IMR-90 (cell line): ENCODE results near the gene AMBRA1. TPM values are rescaled to one million over a fixed set of nuclear protein-coding genes. Genes with fewer than 3 reads are reported as not detected.
A peak's percentile ranks its signal among the peaks of the same experiment; 100 is the strongest.

Source experiments
- ATAC-seq: fragments of 200-7000 bp; cut with Tn5 transposase; 2 replicates; pipeline ENCODE4 v1.9.1; 2020; ENCODE audit warnings: low read depth, mild to moderate bottlenecking, moderate library complexity
- BruUV-seq: library from RNA; stranded (reverse); fragments of 400-500 nt; replicated peaks from 2 replicates; lab custom pipeline; 2021; lab: Mats Ljungman, UMichigan
- CTCF ChIA-PET: fragments of 300-600 bp; formaldehyde crosslinking; extraction: SDS; loops from one replicate; lab custom pipeline; 2021; ENCODE audit warnings: antibody characterized with exemption; lab: Yijun Ruan, JAX
- POLR2A ChIA-PET: fragments of 300-600 bp; sonication (Branson Sonifier 250); formaldehyde crosslinking; loops from one replicate; lab custom pipeline; 2022; ENCODE audit warnings: antibody characterized with exemption; ENCODE audit not compliant: unreplicated experiment; lab: Charles Lee
- DNase-seq: peaks from one replicate; pipeline ENCODE4 v3.0.0; 2013
- H2AFZ ChIP-seq: replicated peaks from 2 replicates; pipeline ENCODE3; 2013; ENCODE audit warnings: low read length, mild to moderate bottlenecking; ENCODE audit not compliant: poor library complexity
- H2AK5ac ChIP-seq: 2 replicates; pipeline ENCODE4 v1.6.1; 2013; ENCODE audit warnings: low read depth, low read length, inconsistent platforms
- H2AK9ac ChIP-seq: replicated peaks from 2 replicates; pipeline ENCODE3; 2013; ENCODE audit warnings: mild to moderate bottlenecking, low read depth, low read length, moderate library complexity; ENCODE audit not compliant: poor library complexity
- H2BK120ac ChIP-seq: 2 replicates; pipeline ENCODE4 v1.6.1; 2013; ENCODE audit warnings: low read depth, low read length, inconsistent platforms
- H2BK15ac ChIP-seq: 3 replicates; pipeline ENCODE4 v1.6.1; 2013; ENCODE audit warnings: low read depth, low read length, inconsistent platforms
- H2BK20ac ChIP-seq: 2 replicates; pipeline ENCODE4 v1.6.1; 2013; ENCODE audit warnings: low read depth, mild to moderate bottlenecking, inconsistent platforms, low read length, moderate library complexity
- H2BK5ac ChIP-seq: 2 replicates; pipeline ENCODE4 v1.6.1; 2013; ENCODE audit warnings: mild to moderate bottlenecking, low read depth, low read length, inconsistent platforms; ENCODE audit not compliant: poor library complexity, severe bottlenecking
- H3K14ac ChIP-seq: replicated peaks from 2 replicates; pipeline ENCODE4 v1.6.1; 2013; ENCODE audit warnings: low read depth, low read length, inconsistent platforms
- H3K18ac ChIP-seq: 2 replicates; pipeline ENCODE4 v1.6.1; 2013; ENCODE audit warnings: low read depth, low read length, control low read depth
- H3K23ac ChIP-seq: 2 replicates; pipeline ENCODE4 v1.6.1; 2013; ENCODE audit warnings: low read depth, low read length, inconsistent platforms
- H3K27ac ChIP-seq: 2 replicates; pipeline ENCODE4 v1.5.1; 2013; ENCODE audit warnings: mild to moderate bottlenecking, control low read depth, low read length; ENCODE audit not compliant: insufficient read depth
- H3K27me3 ChIP-seq: 2 replicates; pipeline ENCODE4 v1.6.1; 2013; ENCODE audit warnings: low read length; ENCODE audit not compliant: control insufficient read depth, insufficient read depth
- H3K36me3 ChIP-seq: 2 replicates; pipeline ENCODE4 v1.6.1; 2013; ENCODE audit warnings: low read length, mixed read lengths; ENCODE audit not compliant: control insufficient read depth, insufficient read depth
- H3K4ac ChIP-seq: 2 replicates; pipeline ENCODE4 v1.6.1; 2013; ENCODE audit warnings: low read depth, low read length, inconsistent platforms
- H3K4me1 ChIP-seq: 2 replicates; pipeline ENCODE4 v1.6.1; 2013; ENCODE audit warnings: low read length, mixed read lengths; ENCODE audit not compliant: control insufficient read depth, insufficient read depth
- H3K4me2 ChIP-seq: 2 replicates; pipeline ENCODE4 v1.6.1; 2013; ENCODE audit warnings: low read depth, mild to moderate bottlenecking, control low read depth, low read length, moderate library complexity
- H3K4me3 ChIP-seq: 2 replicates; pipeline ENCODE4 v1.5.1; 2013; ENCODE audit warnings: low read depth, mild to moderate bottlenecking, control low read depth, low read length, moderate library complexity; ENCODE audit not compliant: insufficient read depth
- H3K56ac ChIP-seq: 2 replicates; pipeline ENCODE4 v1.6.1; 2013; ENCODE audit warnings: low read length, inconsistent platforms; ENCODE audit not compliant: insufficient read depth; ENCODE audit errors: extremely low read depth
- H3K79me1 ChIP-seq, 2 experiments: 2 replicates each; pipeline ENCODE4 v1.6.1; 2013; ENCODE audit warnings: low read length in 2 of 2, inconsistent platforms in 1 of 2, low read depth in 1 of 2
- H3K9ac ChIP-seq: 2 replicates; pipeline ENCODE4 v1.6.1; 2013; ENCODE audit warnings: low read depth, low read length, control low read depth
- H3K9me1 ChIP-seq: 2 replicates; pipeline ENCODE4 v1.6.1; 2013; ENCODE audit warnings: low read length, inconsistent platforms; ENCODE audit not compliant: insufficient read depth
- H3K9me3 ChIP-seq: 2 replicates; pipeline ENCODE4 v1.6.1; 2013; ENCODE audit warnings: low read length; ENCODE audit not compliant: control insufficient read depth, insufficient read depth
- H4K20me1 ChIP-seq: 2 replicates; pipeline ENCODE4 v1.6.1; 2013; ENCODE audit warnings: low read length, inconsistent platforms; ENCODE audit not compliant: insufficient read depth
- H4K5ac ChIP-seq: 2 replicates; pipeline ENCODE4 v1.6.1; 2013; ENCODE audit warnings: mild to moderate bottlenecking, low read depth, low read length, control low read depth
- H4K8ac ChIP-seq, 2 experiments: 2 replicates each; pipeline ENCODE4 v1.6.1; 2013; ENCODE audit warnings: low read depth in 2 of 2, low read length in 2 of 2, control low read depth in 1 of 2, inconsistent platforms in 1 of 2
- H4K91ac ChIP-seq: 2 replicates; pipeline ENCODE4 v1.6.1; 2013; ENCODE audit warnings: low read depth, low read length, inconsistent platforms; ENCODE audit not compliant: insufficient read depth
- BHLHE40 ChIP-seq: fragments of 150-350 bp; IDR thresholded peaks from 2 replicates; pipeline ENCODE4 v1.6.1; 2016; ENCODE audit warnings: mild to moderate bottlenecking, low read depth, low read length
- CEBPB ChIP-seq: IDR thresholded peaks from 2 replicates; pipeline ENCODE4 v1.6.1; 2012; ENCODE audit warnings: low read depth, low read length, improper control_type of control experiment
- CHD1 ChIP-seq: IDR thresholded peaks from 2 replicates; pipeline ENCODE4 v1.6.1; 2012; ENCODE audit warnings: low read depth, low read length, improper control_type of control experiment
- CTCF ChIP-seq: conservative IDR thresholded peaks from 2 replicates; pipeline ENCODE4 v1.5.1; 2012; ENCODE audit warnings: mild to moderate bottlenecking, low read depth, low read length, improper control_type of control experiment
- ELK1 ChIP-seq: fragments of 150-350 bp; IDR thresholded peaks from 2 replicates; pipeline ENCODE4 v1.6.1; 2016; ENCODE audit warnings: low read depth, mild to moderate bottlenecking, low read length, moderate library complexity, borderline replicate concordance
- MAFK ChIP-seq: IDR thresholded peaks from 2 replicates; pipeline ENCODE4 v1.6.1; 2012; ENCODE audit warnings: low read depth, low read length, improper control_type of control experiment
- MAZ ChIP-seq: IDR thresholded peaks from 2 replicates; pipeline ENCODE4 v1.6.1; 2012; ENCODE audit warnings: low read depth, mild to moderate bottlenecking, low read length, improper control_type of control experiment, moderate library complexity, borderline replicate concordance
- MXI1 ChIP-seq: IDR thresholded peaks from 2 replicates; pipeline ENCODE4 v1.6.1; 2012; ENCODE audit warnings: low read depth, mild to moderate bottlenecking, low read length, moderate library complexity, borderline replicate concordance
- POLR2A ChIP-seq: IDR thresholded peaks from 2 replicates; pipeline ENCODE4 v1.6.1; 2012; ENCODE audit warnings: mild to moderate bottlenecking, low read depth, low read length
- RAD21 ChIP-seq: IDR thresholded peaks from 2 replicates; pipeline ENCODE4 v1.6.1; 2012; ENCODE audit warnings: low read length, improper control_type of control experiment
- RCOR1 ChIP-seq: IDR thresholded peaks from 2 replicates; pipeline ENCODE4 v1.6.1; 2012; ENCODE audit warnings: mild to moderate bottlenecking, low read length, improper control_type of control experiment; ENCODE audit not compliant: insufficient replicate concordance
- RFX5 ChIP-seq: IDR thresholded peaks from 2 replicates; pipeline ENCODE4 v1.8.0; 2012; ENCODE audit warnings: low read depth, mild to moderate bottlenecking, low read length, moderate library complexity
- SMC3 ChIP-seq: fragments of 150-350 bp; IDR thresholded peaks from 2 replicates; pipeline ENCODE4 v1.6.1; 2016; ENCODE audit warnings: low read depth, mild to moderate bottlenecking, antibody characterized with exemption, low read length, moderate library complexity
- WGBS, 2 experiments: methylation state at CpG; one replicate each; pipeline versions ENCODE4 v1.1.5 to v1.1.7; 2013; ENCODE audit warnings: missing lambda C conversion rate in 2 of 2; ENCODE audit not compliant: insufficient read length in 1 of 2; ENCODE audit errors: extremely low coverage in 2 of 2; 5-methylcytosine and 5-hydroxymethylcytosine counted together
- dilution Hi-C: fragments of 300-500 bp; cut with HindIII; formaldehyde crosslinking; loops from one replicate; pipeline ENCODE4 v1.14.3; 2018; ENCODE audit warnings: low sequenced_read_pairs; ENCODE audit not compliant: unreplicated experiment
- in situ Hi-C: fragments of 300-500 bp; cut with MboI; formaldehyde crosslinking; loops from 3 replicates; pipeline ENCODE4 v1.14.3; 2019; ENCODE audit warnings: low sequenced_read_pairs, inconsistent platforms, mixed read lengths
- intact Hi-C: fragments of 100-400 bp; cut with micrococcal nuclease; formaldehyde crosslinking; loops from 2 replicates; pipeline ENCODE4 v1.10.0; 2022
- polyA plus RNA-seq, 3 experiments: library from polyadenylated mRNA; depleted of rRNA; stranded (reverse); fragments of >200 nt; gene quantifications; 2 replicates each; pipeline ENCODE4 v1.2.3, GENCODE V29; 2012; ENCODE audit warnings: low replicate concordance in 1 of 3
- total RNA-seq: library from RNA; depleted of rRNA; stranded (reverse); fragments of >200 nt; gene quantifications from 2 replicates; pipeline ENCODE4 v1.2.3, GENCODE V29; 2012
- TF ChIP-seq, protein P1 (sequence below): fragments of 150-350 bp; IDR thresholded peaks from 2 replicates; pipeline ENCODE4 v1.6.1; 2017; ENCODE audit warnings: mild to moderate bottlenecking, antibody characterized with exemption, low read length, low read depth

The AMBRA1 gene
- total and polyA plus RNA-seq, 2 of the 4 experiments (the other 2 are of a cell fraction), result 9.4 to 18.3 TPM

- peaks cover 30 to 62% of the 10 kb centered on the region in 2 experiments for H3K79me1 ChIP-seq
- H3K36me3 ChIP-seq, result peaks cover 4% of the 10 kb centered on the region; the same call in 1 of the 2 replicates
- no peak overlapping the region for H2BK120ac ChIP-seq
- no peak overlapping the region for H3K9ac ChIP-seq
- no peak overlapping the region for H2AFZ ChIP-seq
- no peak for DNase-seq
- no peak overlapping the region for H3K14ac ChIP-seq
- CTCF ChIA-PET, result interaction anchor here (0.7 kb wide), 1 partner anchor 12 kb away, joined by 3 read pairs; no protein-coding TSS in a partner anchor
- H3K9me3 ChIP-seq, result no peaks in the 10 kb centered on the region
- H3K56ac ChIP-seq, result no peak overlapping the region
- intact Hi-C loops (no loop called here), dilution Hi-C loops (no loop called here), in situ Hi-C loops (no loop called here)
- peaks cover 33% of the 10 kb centered on the region for H4K20me1 ChIP-seq
- 0 out of 2 replicates have a peak overlapping the region, but pooled peaks have one; percentile 31 for H3K23ac ChIP-seq
- no peak for ATAC-seq
- H2BK20ac ChIP-seq, result 0 out of 2 replicates have a peak overlapping the region, but pooled peaks have one; percentile 6
- H4K5ac ChIP-seq, result no peak overlapping the region
- no peak overlapping the region for H4K91ac ChIP-seq
- peak overlapping the region; percentile 43 for H2AK5ac ChIP-seq
- H3K4ac ChIP-seq, result no peak overlapping the region; the same call in 1 of the 2 replicates
- H2AK9ac ChIP-seq, result peak overlapping the region; percentile 74
- H2BK5ac ChIP-seq, result no peak overlapping the region
- no peak overlapping the region for H3K18ac ChIP-seq
- H2BK15ac ChIP-seq, result no peak overlapping the region
- H4K8ac ChIP-seq, result no peak overlapping the region
- H3K4me1 ChIP-seq, result peaks cover 37% of the 10 kb centered on the region
- H3K9me1 ChIP-seq, result peaks cover 6% of the 10 kb centered on the region; the same call in 1 of the 2 replicates
- no TSS peak for BruUV-seq
- H3K27me3 ChIP-seq, result no peaks in the 10 kb centered on the region
- H3K27ac ChIP-seq, result no peak overlapping the region
- no peak overlapping the region for H3K4me3 ChIP-seq
- no peak overlapping the region for H3K4me2 ChIP-seq
- POLR2A ChIA-PET, result no interaction called here
- TF ChIP-seq RFX5, result no peak
- TF ChIP-seq RCOR1, result no peak
- no peak for TF ChIP-seq BHLHE40
- no peak for TF ChIP-seq CEBPB
- no peak for TF ChIP-seq CTCF
- no peak for TF ChIP-seq RAD21
- TF ChIP-seq MAZ, result no peak
- no peak for TF ChIP-seq POLR2A
- no peak for TF ChIP-seq MAFK
- TF ChIP-seq ELK1, result no peak
- TF ChIP-seq CHD1, result no peak
- TF ChIP-seq, protein P1, sequence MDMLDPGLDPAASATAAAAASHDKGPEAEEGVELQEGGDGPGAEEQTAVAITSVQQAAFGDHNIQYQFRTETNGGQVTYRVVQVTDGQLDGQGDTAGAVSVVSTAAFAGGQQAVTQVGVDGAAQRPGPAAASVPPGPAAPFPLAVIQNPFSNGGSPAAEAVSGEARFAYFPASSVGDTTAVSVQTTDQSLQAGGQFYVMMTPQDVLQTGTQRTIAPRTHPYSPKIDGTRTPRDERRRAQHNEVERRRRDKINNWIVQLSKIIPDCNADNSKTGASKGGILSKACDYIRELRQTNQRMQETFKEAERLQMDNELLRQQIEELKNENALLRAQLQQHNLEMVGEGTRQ, result no peak
- no peak for TF ChIP-seq MXI1
- no peak for TF ChIP-seq SMC3
- WGBS, 2 experiments, result 90% methylated on average over 2 of the region's 9 CpGs; no CpG with 5 or more reads in 1 of the 2 experiments
Observed at GRCh38 chr11:46364056-46364455, 229.8 kb downstream of the AMBRA1 start.
